Spinal cord (tissue), 10 donors: Measurements from ENCODE around the gene FBXW11. TPM values are rescaled to one million over a fixed set of nuclear protein-coding genes. Genes with fewer than 3 reads are reported as not detected.
"Not testable (repeated sequence)": the region's sequence is repeated elsewhere in the genome, so short reads cannot be mapped to it uniquely, and the experiment has no call there.

Source experiments
- DNase-seq, 6 donors: peaks; one replicate each; pipeline versions ENCODE4 v3.0.0 to v3.0.0-alpha.2; 2013 to 2015; ENCODE audit warnings: low spot score in 6 of 6, low read depth in 4 of 6
- H3K27ac ChIP-seq: one replicate; pipeline ENCODE4 v1.5.1; 2013; ENCODE audit warnings: low read depth, low read length, control low read depth
- H3K27me3 ChIP-seq: one replicate; pipeline ENCODE4 v1.6.1; 2013; ENCODE audit warnings: low read length; ENCODE audit not compliant: control insufficient read depth, insufficient read depth
- H3K36me3 ChIP-seq: one replicate; pipeline ENCODE4 v1.6.1; 2013; ENCODE audit warnings: low read length; ENCODE audit not compliant: control insufficient read depth, insufficient read depth
- H3K4me1 ChIP-seq: one replicate; pipeline ENCODE4 v1.6.1; 2013; ENCODE audit warnings: low read length; ENCODE audit not compliant: control insufficient read depth, insufficient read depth
- H3K4me3 ChIP-seq: one replicate; pipeline ENCODE4 v1.5.1; 2013; ENCODE audit warnings: low read depth, low read length, control low read depth
- H3K9me3 ChIP-seq: one replicate; pipeline ENCODE4 v1.6.1; 2013; ENCODE audit warnings: low read length; ENCODE audit not compliant: control insufficient read depth, insufficient read depth
- WGBS: methylation state at CpG from one replicate; pipeline ENCODE4 v1.1.5; 2013; ENCODE audit warnings: missing lambda C conversion rate; ENCODE audit not compliant: insufficient coverage; 5-methylcytosine and 5-hydroxymethylcytosine counted together
- polyA plus RNA-seq, 2 donors: library from polyadenylated mRNA; unstranded; fragments of 120-200 nt; gene quantifications; one replicate each; pipeline ENCODE4 v1.2.1, GENCODE V29; 2013; ENCODE audit not compliant: insufficient read length in 2 of 2
- total RNA-seq, 2 donors: library from RNA; depleted of rRNA in 1 of 2; stranded (reverse); fragments of 120-200 nt in 1 of 2; fragments of >200 nt in 1 of 2; gene quantifications; one replicate each; pipeline versions ENCODE4 v1.2.3 to v1.2.4, GENCODE V29; 2013 to 2014
- donor health status: healthy.

Gene FBXW11
- total and polyA plus RNA-seq, 4 donors, result 72.1 to 135 (median 87.1) TPM

- Histone ChIP-seq H3K9me3 (no peaks in the 10 kb centered on the region), H3K4me3 (no peak overlapping the region), H3K4me1 (no peaks in the 10 kb centered on the region), H3K36me3 (no peaks in the 10 kb centered on the region), H3K27ac (no peak overlapping the region), H3K27me3 (no peaks in the 10 kb centered on the region)
- no peak for DNase-seq
- no CpG with 5 or more reads among the region's 1 CpG for WGBS
Observed at GRCh38 chr5:171897231-171897630, 109.2 kb downstream of the FBXW11 start.

DNA sequence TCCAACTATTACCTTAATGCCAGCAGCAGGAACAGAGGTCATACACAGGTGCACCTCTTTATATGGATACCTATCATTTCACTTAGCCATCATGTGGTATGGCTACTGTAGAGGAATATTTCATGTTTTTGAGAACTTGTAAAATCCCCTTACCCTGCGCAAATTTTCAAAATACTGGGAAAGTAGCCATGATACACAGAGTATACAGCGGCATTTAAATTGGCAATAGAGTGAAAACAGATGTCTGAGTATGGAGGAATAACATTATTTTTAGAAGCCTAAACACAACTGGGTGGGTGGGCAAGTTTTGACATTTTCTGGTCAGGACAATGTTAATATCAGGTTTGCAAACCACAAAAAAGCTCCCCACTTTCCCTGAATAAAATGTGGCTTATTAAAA lies 111.4 kb downstream of the FBXW11 start:
- no peak for DNase-seq
- no peaks in the 10 kb centered on the region for H3K36me3 ChIP-seq
- H3K27ac ChIP-seq, result no peak overlapping the region
- no peaks in the 10 kb centered on the region for H3K4me1 ChIP-seq
- no peak overlapping the region for H3K4me3 ChIP-seq
- no peaks in the 10 kb centered on the region for H3K27me3 ChIP-seq
- no peaks in the 10 kb centered on the region for H3K9me3 ChIP-seq
- no CpG with 5 or more reads among the region's 2 CpGs for WGBS

- DNase-seq, result no peak
- Histone ChIP-seq H3K4me3 (no peak overlapping the region), H3K36me3 (no peaks in the 10 kb centered on the region), H3K27ac (no peak overlapping the region), H3K27me3 (no peaks in the 10 kb centered on the region), H3K4me1 (no peaks in the 10 kb centered on the region), H3K9me3 (no peaks in the 10 kb centered on the region)
- WGBS, result no CpG with 5 or more reads among the region's 4 CpGs
Observed at GRCh38 chr5:171893290-171893886, 113.0 kb downstream of the FBXW11 start.

- Histone ChIP-seq H3K27ac (no peak overlapping the region), H3K36me3 (no peaks in the 10 kb centered on the region), H3K9me3 (no peaks in the 10 kb centered on the region), H3K27me3 (no peaks in the 10 kb centered on the region), H3K4me1 (no peaks in the 10 kb centered on the region), H3K4me3 (no peak overlapping the region)
- no peak for DNase-seq
- WGBS, result 81% methylated on average over 3 of the region's 6 CpGs
Observed at GRCh38 chr5:171891595-171891994, 114.8 kb downstream of the FBXW11 start.

DNA sequence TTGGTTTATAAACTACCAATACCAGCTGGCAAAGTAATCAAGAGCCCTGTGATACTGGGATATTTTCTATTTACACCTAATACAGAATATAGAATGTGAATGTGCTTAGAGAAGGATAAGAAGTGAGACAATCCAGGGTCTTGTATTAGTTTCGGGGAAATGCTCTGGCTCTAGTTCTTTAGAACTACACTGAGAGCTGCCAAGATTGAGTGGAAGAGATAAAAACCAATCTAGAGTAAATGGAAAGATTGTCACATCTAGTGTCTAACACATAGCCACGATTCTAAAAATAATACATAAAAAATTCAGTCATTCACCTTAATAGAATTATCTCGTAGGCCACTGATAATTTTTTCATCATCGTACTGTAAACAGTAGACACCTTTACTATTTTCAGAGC lies 115.3 kb downstream of the FBXW11 start:
- H3K27ac ChIP-seq, result no peak overlapping the region
- no peaks in the 10 kb centered on the region for H3K4me1 ChIP-seq
- no peaks in the 10 kb centered on the region for H3K27me3 ChIP-seq
- no peak for DNase-seq
- no peaks in the 10 kb centered on the region for H3K9me3 ChIP-seq
- no peak overlapping the region for H3K4me3 ChIP-seq
- no CpG with 5 or more reads among the region's 4 CpGs for WGBS
- H3K36me3 ChIP-seq, result no peaks in the 10 kb centered on the region

GRCh38 chr5:171888051-171888481 lies 118.4 kb downstream of the FBXW11 start:
- no peaks in the 10 kb centered on the region for H3K36me3 ChIP-seq
- no peaks in the 10 kb centered on the region for H3K9me3 ChIP-seq
- no peaks in the 10 kb centered on the region for H3K27me3 ChIP-seq
- WGBS, result 70% methylated on average over 1 of the region's 3 CpGs
- no peak for DNase-seq
- H3K27ac ChIP-seq, result no peak overlapping the region
- no peak overlapping the region for H3K4me3 ChIP-seq
- no peaks in the 10 kb centered on the region for H3K4me1 ChIP-seq

- not testable (repeated sequence) for H3K27ac ChIP-seq, H3K36me3 ChIP-seq, H3K27me3 ChIP-seq, DNase-seq, H3K4me3 ChIP-seq, H3K9me3 ChIP-seq, H3K4me1 ChIP-seq
- no CpG with 5 or more reads among the region's 2 CpGs for WGBS
Observed at GRCh38 chr5:171886037-171886436, 120.4 kb downstream of the FBXW11 start.

GRCh38 chr5:171882118-171882517 lies 124.3 kb downstream of the FBXW11 start:
- Histone ChIP-seq H3K27me3 (no peaks in the 10 kb centered on the region), H3K4me1 (no peaks in the 10 kb centered on the region), H3K9me3 (no peaks in the 10 kb centered on the region), H3K27ac (no peak overlapping the region), H3K4me3 (no peak overlapping the region), H3K36me3 (peaks cover 3% of the 10 kb centered on the region)
- 100% methylated on average over 1 of the region's 4 CpGs for WGBS
- no peak for DNase-seq

DNA sequence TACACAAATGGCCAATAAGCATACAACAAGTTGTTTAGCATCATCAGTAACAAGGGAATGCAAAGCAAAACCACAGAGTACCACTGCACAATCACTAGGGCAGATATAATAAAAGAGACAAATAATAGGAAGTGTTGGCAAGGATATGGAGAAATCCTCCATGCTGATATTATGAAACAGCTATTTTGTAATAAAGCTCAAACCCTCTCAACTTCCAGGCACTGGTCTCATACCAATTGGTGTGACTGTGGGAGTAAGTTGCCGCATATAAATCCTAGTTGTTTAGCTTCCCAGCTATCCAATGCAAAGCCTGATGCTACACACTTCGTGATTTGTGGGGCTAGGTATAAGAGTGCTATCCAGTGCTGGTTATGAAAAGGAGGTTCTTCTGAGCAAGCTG lies 132.2 kb downstream of the FBXW11 start:
- Histone ChIP-seq H3K4me1 (no peaks in the 10 kb centered on the region), H3K36me3 (peaks cover 18% of the 10 kb centered on the region), H3K4me3 (no peak overlapping the region), H3K9me3 (no peaks in the 10 kb centered on the region), H3K27me3 (no peaks in the 10 kb centered on the region), H3K27ac (no peak overlapping the region)
- WGBS, result no CpG with 5 or more reads among the region's 2 CpGs
- DNase-seq, result no peak

- Histone ChIP-seq H3K27me3 (no peaks in the 10 kb centered on the region), H3K4me1 (no peaks in the 10 kb centered on the region), H3K27ac (no peak overlapping the region), H3K4me3 (no peak overlapping the region), H3K36me3 (peaks cover 15% of the 10 kb centered on the region), H3K9me3 (no peaks in the 10 kb centered on the region)
- DNase-seq, result no peak
- WGBS, result 100% methylated on average over 2 of the region's 5 CpGs
Observed at GRCh38 chr5:171872666-171873065, 133.8 kb downstream of the FBXW11 start.
